ENCODE measurements around the gene TBC1D12. TPM values are rescaled to one million over a fixed set of nuclear protein-coding genes. Genes with fewer than 3 reads are reported as not detected.

Gene TBC1D12
- 11.7 and 13.9 TPM in 2 replicates for total RNA-seq

DNA sequence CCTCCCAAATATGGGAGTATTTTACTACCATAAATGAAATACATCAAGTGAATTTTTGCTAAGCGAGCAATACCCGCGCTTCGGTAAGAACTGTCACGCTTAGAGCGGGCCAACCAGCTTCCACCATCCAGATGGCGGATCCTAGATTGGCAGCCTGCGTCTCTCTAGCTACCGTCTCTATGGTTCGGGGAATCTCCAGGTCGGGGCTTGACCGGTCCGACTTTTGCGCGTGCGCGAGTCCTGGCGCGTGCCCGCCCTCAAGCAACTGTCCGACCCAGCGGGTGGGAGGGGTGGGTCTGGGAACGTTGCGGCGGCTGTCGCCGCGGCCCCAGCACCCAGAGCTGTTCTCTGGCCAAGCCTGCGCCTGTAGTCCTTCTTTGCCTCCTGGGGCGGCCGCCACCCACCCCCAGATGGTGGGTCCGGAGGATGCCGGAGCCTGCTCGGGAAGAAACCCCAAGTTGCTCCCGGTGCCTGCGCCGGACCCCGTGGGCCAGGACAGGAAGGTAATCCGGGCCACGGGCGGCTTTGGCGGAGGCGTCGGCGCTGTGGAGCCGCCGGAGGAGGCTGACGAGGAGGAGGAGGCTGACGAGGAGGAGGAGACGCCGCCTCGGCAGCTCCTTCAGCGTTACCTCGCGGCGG is at the start of gene TBC1D12:
TBC1D12 (plus strand) TSS at position 338 of the 639 bp plus-strand sequence; CDS start at position 411, 73 bp downstream.

GRCh38 chr10:94362360-94363250 is 39.7 kb upstream of the TBC1D12 start, which contains the start of gene NOC3L:
Gene NOC3L, minus strand, starts transcription at chr10:94362939. Its CDS starts 101 bp downstream, at chr10:94362838.

DNA sequence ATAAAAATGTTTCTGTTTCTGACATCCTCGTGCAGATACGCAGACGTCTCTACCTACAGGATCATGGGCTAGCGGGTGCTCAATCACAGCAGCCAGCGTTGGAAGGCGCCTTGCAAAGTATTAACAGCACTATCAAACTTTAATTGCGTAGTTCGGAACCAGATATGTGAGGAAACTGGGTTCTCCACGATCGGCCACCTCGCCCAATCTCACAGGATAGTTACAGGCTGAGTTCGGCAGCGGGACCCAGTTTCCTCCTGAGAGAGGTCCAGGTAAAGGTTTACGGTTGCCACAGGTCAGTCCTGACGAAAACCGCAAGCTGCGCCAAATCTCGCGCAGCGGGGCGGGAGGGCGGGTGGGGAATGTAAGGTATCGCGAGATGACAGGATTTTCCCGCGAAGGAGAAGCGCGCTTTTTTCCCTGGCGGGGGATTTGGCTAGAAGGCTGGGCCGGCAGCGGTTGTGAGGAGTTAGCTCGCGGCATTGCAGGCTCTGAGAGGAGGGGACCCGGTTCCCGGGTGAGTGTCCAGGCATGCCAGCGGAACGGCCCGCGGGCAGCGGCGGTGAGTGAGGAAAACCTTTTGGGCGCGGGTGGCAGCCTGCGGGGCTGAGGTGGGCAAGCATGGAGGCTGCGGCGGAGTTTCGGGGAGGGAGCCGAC is 143.2 kb downstream of the TBC1D12 start, which contains the start of gene HELLS:
HELLS (plus strand) TSS at position 398 of the 658 bp plus-strand sequence; CDS start at position 532, 134 bp downstream.

Other genes starting within 250 kb of the TBC1D12 start
- 19.3 and 26.3 TPM in 2 replicates for gene NOC3L, start 39.6 kb upstream of the TBC1D12 start, total RNA-seq
- gene HELLS, start 143.2 kb downstream of the TBC1D12 start, total RNA-seq = 4.2 and 4.4 TPM in 2 replicates